GM12878 (cell line): ENCODE data around the gene ABCG1. TPM values are rescaled to one million over a fixed set of nuclear protein-coding genes. Genes with fewer than 3 reads are reported as not detected.

Experiments
- ATAC-seq: fragments of 200-7000 bp; cut with Tn5 transposase; 3 replicates; pipeline ENCODE4 v1.9.1; 2020; ENCODE audit warnings: mild to moderate bottlenecking, moderate library complexity
- BruUV-seq: library from RNA; stranded (reverse); fragments of 400-500 nt; replicated peaks from 2 replicates; lab custom pipeline; 2021; lab: Mats Ljungman, UMichigan
- CTCF ChIA-PET: fragments of 300-600 bp; sonication (Branson Sonifier 250); formaldehyde crosslinking; extraction: SDS; loops from one replicate; lab custom pipeline; 2021; ENCODE audit warnings: inconsistent platforms; lab: Yijun Ruan, JAX
- POLR2A ChIA-PET: fragments of 350-600 bp; formaldehyde crosslinking; extraction: SDS; loops from one replicate; lab custom pipeline; 2021; ENCODE audit warnings: inconsistent platforms; lab: Charles Lee
- RAD21 ChIA-PET: fragments of 300-600 bp; sonication (Branson Sonifier 250); formaldehyde crosslinking; loops from one replicate; lab custom pipeline; 2023; ENCODE audit warnings: antibody characterized with exemption; ENCODE audit not compliant: unreplicated experiment; lab: Charles Lee
- SMC1A ChIA-PET: fragments of 300-600 bp; sonication (Branson Sonifier 250); formaldehyde crosslinking; loops from one replicate; lab custom pipeline; 2023; ENCODE audit not compliant: unreplicated experiment, uncharacterized antibody; lab: Charles Lee
- DNase-seq: peaks from one replicate; pipeline ENCODE4 v3.0.0-alpha.2; 2011; ENCODE audit warnings: low read depth, low spot score
- FAIRE-seq: peaks from 3 replicates; lab custom pipeline; 2011; peaks lifted over from hg19 to GRCh38; lab: Jason Lieb, UNC
- H2AFZ ChIP-seq: 2 replicates; pipeline ENCODE4 v1.6.0; 2011; ENCODE audit warnings: low read depth, low read length, control low read depth; ENCODE audit not compliant: control insufficient read depth
- H3K27ac ChIP-seq: 2 replicates; pipeline ENCODE4 v1.5.1; 2011; ENCODE audit warnings: control low read depth; ENCODE audit not compliant: control insufficient read depth, insufficient read depth
- H3K27me3 ChIP-seq, 2 experiments: replicated peaks in 1 of 2; 2 replicates each; pipeline versions ENCODE4 v1.6.0 to v1.6.1; 2011; ENCODE audit warnings: low read length in 1 of 2; ENCODE audit not compliant: control insufficient read depth in 2 of 2, insufficient read depth in 2 of 2
- H3K36me3 ChIP-seq, 2 experiments: 2 replicates each; pipeline ENCODE4 v1.5.1; 2011; ENCODE audit warnings: low read length in 1 of 2; ENCODE audit not compliant: control insufficient read depth in 2 of 2, insufficient read depth in 2 of 2
- H3K4me1 ChIP-seq: 2 replicates; pipeline ENCODE4 v1.6.1; 2011; ENCODE audit warnings: mild to moderate bottlenecking, low read length, moderate library complexity, mixed read lengths; ENCODE audit not compliant: control insufficient read depth, insufficient read depth
- H3K4me2 ChIP-seq: 2 replicates; pipeline ENCODE4 v1.6.0; 2011; ENCODE audit warnings: control low read depth; ENCODE audit not compliant: control insufficient read depth, insufficient read depth
- H3K4me3 ChIP-seq: fragments of 200-600 bp; sonication (generic); 2 replicates; pipeline ENCODE4 v1.5.1; 2016
- H3K79me2 ChIP-seq: 2 replicates; pipeline ENCODE4 v1.6.0; 2011; ENCODE audit warnings: low read length; ENCODE audit not compliant: control insufficient read depth, insufficient read depth
- H3K9ac ChIP-seq: 2 replicates; pipeline ENCODE4 v1.8.0; 2011; ENCODE audit warnings: low read length, control low read depth, mixed read lengths; ENCODE audit not compliant: control insufficient read depth, insufficient read depth
- H3K9me3 ChIP-seq: replicated peaks from 3 replicates; pipeline ENCODE4 v1.5.1; 2011; ENCODE audit warnings: mild to moderate bottlenecking, low read length; ENCODE audit not compliant: control insufficient read depth, insufficient read depth
- H4K20me1 ChIP-seq: 2 replicates; pipeline ENCODE4 v1.6.0; 2011; ENCODE audit not compliant: control insufficient read depth, insufficient read depth
- ASH2L ChIP-seq: fragments of 300-600, 200-600 bp; sonication (generic); IDR thresholded peaks from 2 replicates; pipeline ENCODE4 v1.6.1; 2017; ENCODE audit warnings: low read depth, mild to moderate bottlenecking, borderline replicate concordance
- ATF7 ChIP-seq: fragments of 450-650 bp; IDR thresholded peaks from 2 replicates; pipeline ENCODE4 v1.6.1; 2016; ENCODE audit warnings: low read depth, mild to moderate bottlenecking
- CHD1 ChIP-seq: IDR thresholded peaks from 2 replicates; pipeline ENCODE4 v1.6.1; 2012; ENCODE audit warnings: low read depth, low read length, improper control_type of control experiment
- JUND ChIP-seq: IDR thresholded peaks from 2 replicates; pipeline ENCODE4 v1.6.1; 2012; ENCODE audit warnings: low read depth, mild to moderate bottlenecking, low read length, improper control_type of control experiment, moderate library complexity
- NFXL1 ChIP-seq: fragments of 450-650 bp; IDR thresholded peaks from 2 replicates; pipeline ENCODE4 v1.6.1; 2017; ENCODE audit warnings: antibody characterized with exemption, mild to moderate bottlenecking, borderline replicate concordance
- POLR2AphosphoS2 ChIP-seq: IDR thresholded peaks from 2 replicates; pipeline ENCODE4 v1.6.1; 2011; ENCODE audit warnings: low read depth, mild to moderate bottlenecking, low read length, improper control_type of control experiment, moderate library complexity
- SIX5 ChIP-seq: IDR thresholded peaks from 2 replicates; pipeline ENCODE4 v1.6.1; 2011; ENCODE audit warnings: mild to moderate bottlenecking, low read depth, low read length, moderate library complexity; ENCODE audit not compliant: severe bottlenecking
- SPI1 ChIP-seq: IDR thresholded peaks from 2 replicates; pipeline ENCODE4 v1.6.1; 2011; ENCODE audit warnings: low read depth, mild to moderate bottlenecking, low read length, moderate library complexity, borderline replicate concordance; ENCODE audit not compliant: insufficient read depth
- STAT1 ChIP-seq: fragments of 450-650 bp; conservative IDR thresholded peaks from 2 replicates; pipeline ENCODE4 v1.6.1; 2014; ENCODE audit warnings: antibody characterized with exemption, mild to moderate bottlenecking
- ZSCAN29 ChIP-seq: fragments of 450-650 bp; IDR thresholded peaks from 2 replicates; pipeline ENCODE4 v1.6.1; 2017; ENCODE audit warnings: mild to moderate bottlenecking, moderate library complexity
- WGBS: methylation state at CpG from one replicate; pipeline ENCODE4 v1.1.6; 2016; ENCODE audit warnings: low lambda C conversion rate; ENCODE audit not compliant: insufficient replicate concordance, insufficient coverage; ENCODE audit errors: missing lambda C conversion rate; 5-methylcytosine and 5-hydroxymethylcytosine counted together
- in situ Hi-C: fragments of 300-500 bp; cut with MboI; formaldehyde crosslinking; loops from 9 replicates; pipeline ENCODE4 v1.14.3; 2018; ENCODE audit warnings: mixed read lengths
- intact Hi-C: fragments of 100-400 bp; cut with micrococcal nuclease; formaldehyde crosslinking; loops from one replicate; pipeline ENCODE4 v1.14.2; 2022; ENCODE audit not compliant: unreplicated experiment
- polyA plus RNA-seq, 11 experiments: library from polyadenylated mRNA; depleted of rRNA in 4 of 11; unstranded in 6 of 11; stranded (reverse) in 5 of 11; fragments of >200 nt; fragmentation: Nextera tagmentation in 4 of 11; fragmentation: Illumina TruSeq in 1 of 11; extraction: Ambion mirVana in 4 of 11; extraction: Trizol in 1 of 11; gene quantifications; 1 replicate in 1 of 11; 2 replicates in 10 of 11; pipeline versions ENCODE4 v1.2.1 to v1.2.3, GENCODE V29; 2011 to 2016; ENCODE audit warnings: inconsistent platforms in 2 of 11, missing spikeins in 2 of 11, low read depth in 1 of 11
- total RNA-seq, 4 experiments: library from RNA; depleted of rRNA in 3 of 4; stranded (reverse); fragments of >200 nt in 3 of 4; fragmentation: Illumina TruSeq in 1 of 4; extraction: Trizol in 1 of 4; gene quantifications; 2 replicates each; pipeline versions ENCODE4 v1.2.1 to v1.2.3, GENCODE V29; 2013 to 2021
- TF ChIP-seq, protein P1 (sequence below): fragments of 450-650 bp; IDR thresholded peaks from 2 replicates; pipeline ENCODE4 v1.6.1; 2018; ENCODE audit warnings: mild to moderate bottlenecking, low read depth, moderate library complexity; ENCODE audit not compliant: partially characterized antibody
- TF ChIP-seq, protein P2 (sequence below): fragments of 150-350 bp; IDR thresholded peaks from 2 replicates; pipeline ENCODE4 v1.6.1; 2014; ENCODE audit warnings: mild to moderate bottlenecking, low read depth, low read length
- TF ChIP-seq, protein P3 (sequence below): IDR thresholded peaks from 2 replicates; pipeline ENCODE4 v1.6.1; 2011; ENCODE audit warnings: low read depth, low read length, improper control_type of control experiment, borderline replicate concordance
- TF ChIP-seq, protein P4 (sequence below): fragments of 450-650 bp; formaldehyde crosslinking; IDR thresholded peaks from 2 replicates; pipeline ENCODE4 v1.4.0; 2022; ENCODE audit warnings: mild to moderate bottlenecking, moderate library complexity

ABCG1 gene
- total and polyA plus RNA-seq, 10 of the 15 experiments (the other 5 are each of a cell fraction or from before 2014, with no cell fraction given) = 0.59 to 19.3 (median 5.7) TPM

DNA sequence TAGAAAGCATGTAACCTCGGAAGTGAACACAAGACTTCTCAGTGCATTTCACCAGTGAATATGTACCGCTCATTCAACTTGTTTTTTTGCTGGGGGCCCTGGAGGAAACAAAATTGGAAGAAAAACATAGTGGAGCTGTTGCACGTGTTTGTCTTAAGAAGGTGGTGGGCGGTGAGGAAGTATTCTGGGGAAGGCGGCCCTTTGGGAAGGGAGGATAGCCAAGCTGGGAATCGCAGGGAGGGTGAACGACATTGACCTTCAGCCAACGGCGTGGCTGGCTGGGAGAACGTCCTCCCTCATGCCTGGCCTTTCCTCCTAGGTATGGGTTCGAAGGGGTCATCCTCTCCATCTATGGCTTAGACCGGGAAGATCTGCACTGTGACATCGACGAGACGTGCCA, 76.9 kb downstream of the ABCG1 start:
- SMC1A ChIA-PET = interaction anchor here (0.9 to 1.0 kb wide), 2 partner anchors 10 to 148 kb away, joined by 3 read pairs; no protein-coding TSS in a partner anchor
- no peak overlapping the region for H2AFZ ChIP-seq
- FAIRE-seq = no peak
- H3K36me3 ChIP-seq = no peaks in the 10 kb centered on the region
- CTCF ChIA-PET = no interaction called here
- in situ Hi-C loops = no loop called here
- intact Hi-C loops = no loop called here
- H3K4me2 ChIP-seq = no peak overlapping the region
- H3K79me2 ChIP-seq = no peaks in the 10 kb centered on the region
- BruUV-seq = no TSS peak
- H3K27ac ChIP-seq = no peak overlapping the region
- no peak for ATAC-seq
- H3K4me1 ChIP-seq = no peaks in the 10 kb centered on the region
- H3K9me3 ChIP-seq = no peaks in the 10 kb centered on the region; the same call in 2 of the 3 replicates
- WGBS = 68% methylated on average over 15 of the region's 15 CpGs
- no peaks in the 10 kb centered on the region for H4K20me1 ChIP-seq
- H3K27me3 ChIP-seq = no peaks in the 10 kb centered on the region; a peak in 1 of 4 replicates
- H3K4me3 ChIP-seq = no peak overlapping the region
- POLR2A ChIA-PET = no interaction called here
- DNase-seq = no peak
- RAD21 ChIA-PET = interaction anchor here (0.6 kb wide), 1 partner anchor 35 kb away, joined by 3 read pairs; no protein-coding TSS in a partner anchor
- H3K9ac ChIP-seq = no peak overlapping the region
- TF ChIP-seq SPI1 (no peak), JUND (no peak), POLR2AphosphoS2 (no peak), CHD1 (no peak), NFXL1 (no peak), ASH2L (no peak), ATF7 (no peak), ZSCAN29 (no peak), SIX5 (no peak), STAT1 (no peak)
- TF ChIP-seq, protein P1, sequence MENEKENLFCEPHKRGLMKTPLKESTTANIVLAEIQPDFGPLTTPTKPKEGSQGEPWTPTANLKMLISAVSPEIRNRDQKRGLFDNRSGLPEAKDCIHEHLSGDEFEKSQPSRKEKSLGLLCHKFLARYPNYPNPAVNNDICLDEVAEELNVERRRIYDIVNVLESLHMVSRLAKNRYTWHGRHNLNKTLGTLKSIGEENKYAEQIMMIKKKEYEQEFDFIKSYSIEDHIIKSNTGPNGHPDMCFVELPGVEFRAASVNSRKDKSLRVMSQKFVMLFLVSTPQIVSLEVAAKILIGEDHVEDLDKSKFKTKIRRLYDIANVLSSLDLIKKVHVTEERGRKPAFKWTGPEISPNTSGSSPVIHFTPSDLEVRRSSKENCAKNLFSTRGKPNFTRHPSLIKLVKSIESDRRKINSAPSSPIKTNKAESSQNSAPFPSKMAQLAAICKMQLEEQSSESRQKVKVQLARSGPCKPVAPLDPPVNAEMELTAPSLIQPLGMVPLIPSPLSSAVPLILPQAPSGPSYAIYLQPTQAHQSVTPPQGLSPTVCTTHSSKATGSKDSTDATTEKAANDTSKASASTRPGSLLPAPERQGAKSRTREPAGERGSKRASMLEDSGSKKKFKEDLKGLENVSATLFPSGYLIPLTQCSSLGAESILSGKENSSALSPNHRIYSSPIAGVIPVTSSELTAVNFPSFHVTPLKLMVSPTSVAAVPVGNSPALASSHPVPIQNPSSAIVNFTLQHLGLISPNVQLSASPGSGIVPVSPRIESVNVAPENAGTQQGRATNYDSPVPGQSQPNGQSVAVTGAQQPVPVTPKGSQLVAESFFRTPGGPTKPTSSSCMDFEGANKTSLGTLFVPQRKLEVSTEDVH = no peak
- TF ChIP-seq, protein P2, sequence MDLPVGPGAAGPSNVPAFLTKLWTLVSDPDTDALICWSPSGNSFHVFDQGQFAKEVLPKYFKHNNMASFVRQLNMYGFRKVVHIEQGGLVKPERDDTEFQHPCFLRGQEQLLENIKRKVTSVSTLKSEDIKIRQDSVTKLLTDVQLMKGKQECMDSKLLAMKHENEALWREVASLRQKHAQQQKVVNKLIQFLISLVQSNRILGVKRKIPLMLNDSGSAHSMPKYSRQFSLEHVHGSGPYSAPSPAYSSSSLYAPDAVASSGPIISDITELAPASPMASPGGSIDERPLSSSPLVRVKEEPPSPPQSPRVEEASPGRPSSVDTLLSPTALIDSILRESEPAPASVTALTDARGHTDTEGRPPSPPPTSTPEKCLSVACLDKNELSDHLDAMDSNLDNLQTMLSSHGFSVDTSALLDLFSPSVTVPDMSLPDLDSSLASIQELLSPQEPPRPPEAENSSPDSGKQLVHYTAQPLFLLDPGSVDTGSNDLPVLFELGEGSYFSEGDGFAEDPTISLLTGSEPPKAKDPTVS = no peak
- TF ChIP-seq, protein P3, sequence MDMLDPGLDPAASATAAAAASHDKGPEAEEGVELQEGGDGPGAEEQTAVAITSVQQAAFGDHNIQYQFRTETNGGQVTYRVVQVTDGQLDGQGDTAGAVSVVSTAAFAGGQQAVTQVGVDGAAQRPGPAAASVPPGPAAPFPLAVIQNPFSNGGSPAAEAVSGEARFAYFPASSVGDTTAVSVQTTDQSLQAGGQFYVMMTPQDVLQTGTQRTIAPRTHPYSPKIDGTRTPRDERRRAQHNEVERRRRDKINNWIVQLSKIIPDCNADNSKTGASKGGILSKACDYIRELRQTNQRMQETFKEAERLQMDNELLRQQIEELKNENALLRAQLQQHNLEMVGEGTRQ = no peak
- TF ChIP-seq, protein P4, sequence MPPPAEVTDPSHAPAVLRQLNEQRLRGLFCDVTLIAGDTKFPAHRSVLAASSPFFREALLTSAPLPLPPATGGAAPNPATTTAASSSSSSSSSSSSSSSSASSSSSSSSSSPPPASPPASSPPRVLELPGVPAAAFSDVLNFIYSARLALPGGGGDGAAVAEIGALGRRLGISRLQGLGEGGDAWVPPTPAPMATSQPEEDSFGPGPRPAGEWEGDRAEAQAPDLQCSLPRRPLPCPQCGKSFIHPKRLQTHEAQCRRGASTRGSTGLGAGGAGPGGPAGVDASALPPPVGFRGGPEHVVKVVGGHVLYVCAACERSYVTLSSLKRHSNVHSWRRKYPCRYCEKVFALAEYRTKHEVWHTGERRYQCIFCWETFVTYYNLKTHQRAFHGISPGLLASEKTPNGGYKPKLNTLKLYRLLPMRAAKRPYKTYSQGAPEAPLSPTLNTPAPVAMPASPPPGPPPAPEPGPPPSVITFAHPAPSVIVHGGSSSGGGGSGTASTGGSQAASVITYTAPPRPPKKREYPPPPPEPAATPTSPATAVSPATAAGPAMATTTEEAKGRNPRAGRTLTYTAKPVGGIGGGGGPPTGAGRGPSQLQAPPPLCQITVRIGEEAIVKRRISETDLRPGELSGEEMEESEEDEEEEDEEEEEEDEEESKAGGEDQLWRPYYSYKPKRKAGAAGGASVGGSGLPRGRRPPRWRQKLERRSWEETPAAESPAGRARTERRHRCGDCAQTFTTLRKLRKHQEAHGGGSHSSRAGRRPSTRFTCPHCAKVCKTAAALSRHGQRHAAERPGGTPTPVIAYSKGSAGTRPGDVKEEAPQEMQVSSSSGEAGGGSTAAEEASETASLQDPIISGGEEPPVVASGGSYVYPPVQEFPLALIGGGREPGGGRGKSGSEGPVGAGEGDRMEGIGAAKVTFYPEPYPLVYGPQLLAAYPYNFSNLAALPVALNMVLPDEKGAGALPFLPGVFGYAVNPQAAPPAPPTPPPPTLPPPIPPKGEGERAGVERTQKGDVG (CRISPR knock-in tag) = no peak
